Activated CD4-positive, CD25-positive, alpha-beta regulatory T cell (primary cell): ENCODE data around the gene LLGL2.
A peak's percentile ranks its signal among the peaks of the same experiment; 100 is the strongest.

ENCODE experiments used
- DNase-seq, 4 experiments: peaks; one replicate each; lab custom pipeline; 2025; lab: John Stamatoyannopoulos, UW

The LLGL2 gene

DNA sequence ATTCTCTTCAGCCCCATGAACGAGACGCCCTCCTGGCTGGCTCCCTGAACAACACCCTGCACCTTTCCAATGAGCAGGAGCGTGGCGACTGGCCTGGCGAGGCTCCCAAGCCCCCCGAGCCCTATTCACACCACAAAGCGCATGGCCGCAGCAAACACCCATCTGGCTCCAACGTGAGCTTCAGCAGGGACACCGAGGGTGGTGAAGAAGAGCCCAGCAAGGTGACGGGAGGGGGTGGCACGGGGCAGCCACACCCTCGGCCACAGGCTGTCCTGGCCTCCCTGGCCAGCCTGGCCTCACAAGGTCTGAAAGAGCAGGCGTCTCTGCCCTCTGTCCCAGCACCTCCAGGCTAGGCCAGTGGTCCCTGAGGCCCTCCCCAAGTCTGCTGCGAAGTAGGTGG is 33.8 kb upstream of the LLGL2 start:
- DNase-seq: no peak

- no peak for DNase-seq
These were observed 32.8 kb upstream of the LLGL2 start for GRCh38 chr17:75492555-75493168.

GRCh38 chr17:75493476-75494129 is 31.9 kb upstream of the LLGL2 start:
- DNase-seq: no peak

DNA sequence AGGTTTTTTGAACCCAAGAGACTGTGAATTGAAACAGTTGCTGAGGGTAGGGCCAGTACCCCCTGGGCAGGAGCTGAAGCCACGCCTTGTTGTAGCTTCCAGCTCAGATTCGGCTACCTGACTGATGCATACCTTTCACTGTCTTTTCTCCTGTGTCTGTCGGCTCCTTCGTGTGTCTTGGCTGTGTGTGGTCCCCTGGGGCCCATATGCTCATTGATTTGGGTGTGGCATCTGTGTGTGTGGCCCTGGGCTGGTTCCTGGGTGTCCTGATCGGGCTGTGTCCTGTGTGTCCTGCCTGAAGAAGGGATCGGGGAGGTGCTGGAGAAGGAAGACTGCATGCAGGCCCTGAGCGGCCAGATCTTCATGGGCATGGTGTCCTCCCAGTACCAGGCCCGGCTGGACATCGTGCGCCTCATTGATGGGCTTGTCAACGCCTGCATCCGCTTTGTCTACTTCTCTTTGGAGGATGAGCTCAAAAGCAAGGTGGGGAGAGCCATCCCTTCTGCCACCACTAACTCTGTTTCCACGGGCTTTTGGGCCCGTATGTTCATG is 31.1 kb upstream of the LLGL2 start:
- DNase-seq: no peak

DNA sequence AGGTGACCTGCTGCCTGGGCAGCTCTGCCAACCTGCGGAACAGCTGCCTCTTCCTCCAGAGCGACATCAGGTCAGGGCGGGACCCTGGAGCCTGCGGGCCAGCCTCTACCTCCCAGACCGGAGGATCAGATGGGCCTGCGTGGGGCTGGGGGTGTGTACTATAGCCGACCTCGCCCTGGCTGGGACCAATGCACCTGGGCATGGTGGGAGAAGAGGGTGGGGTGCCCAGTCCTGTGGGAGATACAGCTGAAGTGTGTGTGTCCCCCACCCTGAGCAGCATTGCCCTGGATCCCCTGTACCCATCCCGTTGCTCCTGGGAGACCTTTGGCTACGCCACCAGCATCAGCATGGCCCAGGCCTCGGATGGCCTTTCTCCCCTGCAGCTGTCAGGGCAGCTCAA is 29.5 kb upstream of the LLGL2 start:
- DNase-seq: no peak

DNA sequence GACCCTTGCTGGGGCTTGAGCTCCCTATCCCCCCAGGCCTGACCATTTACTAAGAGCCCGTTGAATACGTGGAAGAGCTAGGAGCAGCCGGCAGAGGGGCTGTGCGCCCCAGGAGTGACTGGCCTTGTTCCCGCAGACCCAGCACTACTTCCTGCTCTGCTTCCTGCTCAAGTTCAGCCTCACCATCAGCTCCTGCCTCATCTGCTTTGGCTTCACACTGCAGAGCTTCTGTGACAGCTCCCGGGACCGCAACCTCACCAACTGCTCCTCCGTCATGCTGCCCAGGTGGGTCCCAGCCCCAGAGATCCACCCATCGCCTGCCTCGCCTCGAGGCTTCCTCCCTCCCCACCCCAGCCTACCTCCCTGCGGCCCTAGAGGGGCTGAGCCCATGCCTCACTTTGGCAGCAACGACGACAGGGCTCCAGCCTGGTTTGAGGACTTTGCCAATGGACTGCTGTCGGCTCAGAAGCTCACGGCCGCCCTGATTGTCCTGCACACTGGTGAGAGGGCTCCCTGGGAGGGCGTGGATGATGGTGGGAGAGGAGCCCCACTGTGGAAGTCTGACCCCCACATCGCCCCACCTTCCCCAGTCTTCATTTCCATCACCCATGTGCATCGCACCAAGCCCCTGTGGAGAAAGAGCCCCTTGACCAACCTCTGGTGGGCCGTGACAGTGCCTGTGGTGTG is 27.3 kb upstream of the LLGL2 start:
- DNase-seq: no peak

- DNase-seq: no peak
These were observed 26.7 kb upstream of the LLGL2 start for GRCh38 chr17:75498726-75499213.

DNA sequence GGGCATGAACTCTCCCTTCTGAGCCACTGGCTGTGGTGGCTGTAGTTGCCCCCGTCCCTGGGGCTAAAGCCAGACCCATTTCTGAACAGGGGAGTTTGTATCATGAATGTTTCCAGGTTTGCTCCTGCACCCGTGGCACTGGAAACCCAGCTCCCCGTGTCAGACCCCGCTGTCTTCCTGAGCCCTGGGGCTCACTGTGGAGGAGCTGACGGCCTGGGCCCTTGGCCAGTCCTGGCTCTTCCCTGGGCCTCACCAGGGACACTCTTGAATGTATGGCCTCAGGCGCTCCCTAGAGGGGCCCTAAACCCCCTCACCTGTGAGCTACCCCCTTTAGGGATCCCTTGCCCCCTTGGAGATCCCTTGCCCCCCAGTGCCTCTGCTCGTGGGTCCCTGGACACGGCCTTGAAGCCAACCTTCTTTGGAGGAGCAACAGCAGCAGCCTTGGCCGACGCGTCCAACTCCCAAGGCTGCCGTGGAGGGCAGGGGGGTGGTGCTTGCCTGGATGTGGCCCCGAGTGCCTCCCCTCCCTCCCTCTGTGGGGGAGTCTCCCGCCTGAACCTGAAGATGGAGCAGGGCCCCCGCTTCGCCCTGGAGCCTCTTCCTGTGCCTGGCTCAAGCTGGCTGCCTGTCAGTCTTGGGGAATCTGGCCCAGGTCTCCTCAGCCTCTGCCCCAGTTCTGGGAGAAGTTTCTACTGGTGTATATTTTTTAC is 26.0 kb upstream of the LLGL2 start:
- DNase-seq: no peak

DNA sequence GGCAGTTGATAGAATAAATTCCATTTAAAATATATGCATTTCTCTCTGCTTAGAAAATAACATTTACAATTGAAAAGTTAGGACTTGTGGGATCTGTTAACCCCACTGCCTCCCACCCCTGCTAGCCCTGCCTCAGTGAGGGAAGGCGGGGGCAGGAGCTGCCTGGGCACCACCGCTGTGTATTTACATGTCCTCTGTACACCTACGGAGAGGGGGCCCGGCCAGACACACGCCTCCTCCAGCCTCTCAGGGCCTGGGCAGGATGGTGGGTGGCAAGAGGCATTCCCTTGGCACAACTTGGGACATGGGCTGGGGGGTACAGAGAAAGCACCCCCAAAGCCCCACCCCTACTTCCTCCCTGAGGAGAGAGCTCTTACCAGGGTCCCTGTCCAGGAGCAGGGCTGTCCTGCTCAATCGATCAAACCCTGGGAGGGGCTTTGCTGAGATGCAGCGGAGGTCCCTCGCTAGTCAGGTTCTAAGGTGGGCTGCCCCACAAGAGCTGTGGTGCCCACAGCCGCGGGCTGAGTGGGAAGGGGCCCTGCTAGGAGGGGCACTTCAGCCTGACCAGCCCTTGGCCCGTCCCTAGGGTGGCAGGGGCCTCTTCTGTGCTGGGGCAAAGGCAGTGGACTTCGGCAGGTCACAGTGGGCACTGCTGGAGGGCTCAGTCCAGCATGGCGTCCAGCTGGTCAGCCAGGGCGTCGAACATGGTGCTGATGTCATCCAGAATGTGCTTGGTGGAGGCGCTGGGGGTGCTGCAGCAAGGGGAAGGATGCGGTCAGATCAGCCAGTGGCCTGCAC is 24.9 kb upstream of the LLGL2 start:
- no peak for DNase-seq

GRCh38 chr17:75501378-75502071 is 24.0 kb upstream of the LLGL2 start:
- DNase-seq: no peak

DNA sequence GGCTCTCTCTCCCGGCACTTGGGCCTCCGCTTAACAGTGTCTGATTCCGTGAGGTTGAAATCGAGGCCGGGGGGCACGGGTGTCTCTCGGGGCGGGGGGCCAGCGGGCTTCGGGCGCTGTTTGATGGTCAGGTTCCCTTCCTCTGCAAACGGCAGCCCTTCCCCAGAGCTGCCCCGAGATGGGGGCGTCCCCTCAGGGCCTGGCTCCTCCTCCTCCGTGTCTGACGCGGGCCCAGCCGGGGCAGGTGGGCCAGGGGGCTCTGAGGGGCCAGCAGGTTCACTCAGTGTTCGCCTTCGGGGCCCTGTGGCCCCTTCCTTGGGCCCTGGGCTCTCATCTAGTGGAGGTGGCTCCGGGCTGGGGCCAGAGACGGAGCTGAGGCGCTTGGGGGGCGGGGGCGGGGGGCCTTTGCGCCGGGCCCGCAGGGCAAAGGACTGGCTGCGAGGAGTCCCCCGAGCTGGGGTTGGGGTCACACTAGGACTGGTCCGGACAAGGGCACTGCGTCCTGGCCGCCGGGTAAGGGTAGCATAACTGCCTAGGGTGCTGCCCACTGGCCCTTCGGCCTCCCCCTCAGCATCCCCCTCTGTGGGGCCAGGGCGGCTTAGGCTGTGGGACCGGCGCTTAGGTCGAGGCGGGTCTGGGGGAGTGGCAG is 23.3 kb upstream of the LLGL2 start:
- no peak for DNase-seq

DNA sequence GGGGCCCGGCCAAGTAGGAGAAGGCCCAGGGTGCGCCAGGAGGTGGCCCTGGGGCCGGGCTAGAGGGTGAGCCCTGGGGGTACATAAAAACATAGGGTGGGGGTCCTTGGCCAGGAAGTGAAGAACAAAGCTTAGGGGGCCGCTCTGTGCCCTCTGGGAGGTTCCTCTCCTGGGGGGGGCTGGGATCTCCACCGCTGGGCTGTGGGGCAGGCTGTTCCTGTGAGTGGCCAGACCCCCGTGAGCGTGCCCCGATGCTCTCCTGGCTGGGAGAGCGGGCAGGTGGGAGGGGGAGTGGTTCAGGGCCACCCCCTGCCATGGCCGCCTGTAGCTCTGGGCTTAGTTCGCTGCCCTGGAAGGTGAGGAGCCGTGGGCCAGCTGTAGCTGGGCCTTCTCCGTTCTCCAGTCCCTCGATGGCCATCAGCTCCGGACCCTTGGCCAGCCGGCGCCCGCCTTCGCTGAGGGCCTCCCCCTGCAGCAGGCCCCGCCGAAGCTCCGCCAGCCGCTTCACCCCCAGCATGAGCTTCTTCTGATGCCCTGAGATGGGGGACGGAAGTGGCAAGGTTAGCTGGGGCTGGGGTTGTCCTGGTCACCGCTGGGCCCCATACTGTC is 22.7 kb upstream of the LLGL2 start:
- DNase-seq: no peak

GRCh38 chr17:75503337-75503950 is 22.1 kb upstream of the LLGL2 start:
- no peak for DNase-seq

DNA sequence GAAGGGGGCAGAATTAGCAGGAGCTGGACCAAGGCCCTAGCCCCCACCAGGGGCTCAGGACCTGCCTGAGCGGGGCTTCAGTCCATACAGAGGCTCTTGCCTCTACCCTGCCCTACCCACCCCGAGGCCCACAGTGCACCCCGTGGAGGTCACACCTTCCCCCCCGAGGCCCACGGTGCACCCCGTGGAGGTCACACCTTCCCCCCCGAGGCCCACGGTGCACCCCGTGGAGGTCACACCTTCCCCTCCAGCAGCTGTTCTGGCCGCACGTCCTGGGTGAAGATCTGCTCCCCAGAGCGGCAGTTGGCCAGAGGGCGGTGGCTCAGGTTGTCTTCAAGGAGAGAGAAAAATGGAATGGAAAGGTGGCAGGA is 21.5 kb upstream of the LLGL2 start:
- no peak for DNase-seq

- DNase-seq: peak in 1 of 4 experiments; percentile 14
These were observed 20.9 kb upstream of the LLGL2 start for GRCh38 chr17:75504347-75505151.

DNA sequence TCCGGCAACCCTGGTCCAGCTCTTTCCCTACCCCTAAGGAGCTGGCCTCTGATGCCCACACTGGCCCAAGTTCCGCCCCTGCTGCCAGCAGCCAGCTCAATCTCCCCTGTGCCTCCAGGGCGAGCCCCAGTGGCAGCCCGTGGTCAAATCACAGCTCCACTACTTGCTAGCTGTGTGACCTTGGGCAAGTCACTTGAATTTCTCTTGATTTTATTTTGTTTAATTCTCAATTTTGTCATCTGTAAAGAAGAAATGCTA is 20.4 kb upstream of the LLGL2 start:
- DNase-seq: no peak

GRCh38 chr17:75505640-75506039 is 19.9 kb upstream of the LLGL2 start:
- no peak for DNase-seq

DNA sequence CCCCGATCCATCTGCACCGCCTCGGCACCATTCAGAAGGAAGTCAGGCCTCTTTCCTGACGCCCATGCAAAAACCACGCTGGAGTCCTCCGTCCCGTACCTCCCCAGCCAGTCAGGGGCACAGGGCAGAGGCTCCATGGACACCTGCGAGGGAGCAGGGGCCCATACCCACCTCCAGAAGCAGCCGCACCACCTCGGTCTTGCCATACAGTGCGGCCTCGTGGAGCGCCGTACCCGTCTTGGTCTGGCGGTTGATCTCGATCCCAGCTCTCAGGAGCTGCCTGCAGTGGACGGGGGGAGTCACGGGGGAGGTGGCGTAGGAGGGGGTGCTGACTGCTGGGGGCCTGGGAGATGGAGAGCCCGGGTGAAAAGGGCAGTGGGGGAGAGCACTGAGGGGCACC is 19.4 kb upstream of the LLGL2 start:
- no peak for DNase-seq

DNA sequence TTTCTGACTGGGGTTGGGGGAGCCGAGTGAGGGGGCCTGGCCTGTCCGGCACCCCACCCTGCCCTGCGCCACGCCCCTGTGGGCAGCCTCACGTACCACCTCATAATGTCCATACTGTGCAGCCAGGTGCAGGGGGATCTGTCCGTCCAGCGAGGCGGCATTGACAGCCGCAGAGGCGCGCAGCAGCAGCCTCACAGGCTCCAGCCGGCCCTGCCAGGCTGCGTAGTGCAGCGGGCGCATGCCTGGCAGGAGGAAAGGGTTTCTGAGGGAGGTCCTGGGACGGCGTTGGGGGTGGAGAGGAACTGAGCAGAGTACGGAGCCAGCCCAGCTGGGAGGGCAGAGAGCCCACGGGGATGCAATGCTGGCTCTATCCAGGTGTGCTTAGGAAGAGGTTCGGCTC is 18.6 kb upstream of the LLGL2 start:
- no peak for DNase-seq
